ENCODE results near the gene DPYSL3.

DPYSL3 gene

GRCh38 chr5:147446523-147446922 is 63.3 kb downstream of the DPYSL3 start:
- DNase-seq (ENCODE audit: low read depth in 1 of 2, low spot score in 1 of 2) = no peak
- H3K4me3 ChIP-seq (replicated peaks; ENCODE audit: insufficient read depth, low read length) = no peak overlapping the region
- H3K27me3 ChIP-seq (ENCODE audit: insufficient read depth, poor library complexity, severe bottlenecking) = peaks cover 2% of the 10 kb centered on the region
- H3K27ac ChIP-seq (replicated peaks) = no peak overlapping the region
- TF ChIP-seq GABPA (IDR thresholded peaks at IDR 0.05; ENCODE audit: low read depth) (no peak), SPI1 (IDR thresholded peaks at IDR 0.05; ENCODE audit: borderline replicate concordance, low read depth) (no peak), POLR2AphosphoS5 (IDR thresholded peaks at IDR 0.05; ENCODE audit: low read depth) (no peak), REST (IDR thresholded peaks at IDR 0.05; ENCODE audit: insufficient replicate concordance, low read depth) (no peak), CTCF (IDR thresholded peaks at IDR 0.05; ENCODE audit: insufficient read depth, low read length) (no peak)

- no peak overlapping the region for H3K27ac ChIP-seq (replicated peaks)
These were observed 64.0 kb downstream of the DPYSL3 start for GRCh38 chr5:147445917-147446316.

GRCh38 chr5:147445090-147445489 is 64.8 kb downstream of the DPYSL3 start:
- Histone ChIP-seq H3K27me3 (ENCODE audit: insufficient read depth, poor library complexity, severe bottlenecking) (no peaks in the 10 kb centered on the region), H3K4me3 (replicated peaks; ENCODE audit: insufficient read depth, low read length) (no peak overlapping the region), H3K27ac (replicated peaks) (no peak overlapping the region)
- no peak for DNase-seq (ENCODE audit: low read depth in 1 of 2, low spot score in 1 of 2)
- TF ChIP-seq POLR2AphosphoS5 (IDR thresholded peaks at IDR 0.05; ENCODE audit: low read depth) (no peak), REST (IDR thresholded peaks at IDR 0.05; ENCODE audit: insufficient replicate concordance, low read depth) (no peak), GABPA (IDR thresholded peaks at IDR 0.05; ENCODE audit: low read depth) (no peak), SPI1 (IDR thresholded peaks at IDR 0.05; ENCODE audit: borderline replicate concordance, low read depth) (no peak), CTCF (IDR thresholded peaks at IDR 0.05; ENCODE audit: insufficient read depth, low read length) (no peak)

More at GRCh38 chr5:147445917-147446316, 64.0 kb downstream of the DPYSL3 start:
- no peak for DNase-seq (ENCODE audit: low read depth in 1 of 2, low spot score in 1 of 2)
- TF ChIP-seq POLR2AphosphoS5 (IDR thresholded peaks at IDR 0.05; ENCODE audit: low read depth) = no peak
- H3K27me3 ChIP-seq (ENCODE audit: insufficient read depth, poor library complexity, severe bottlenecking) = no peaks in the 10 kb centered on the region
- no peak overlapping the region for H3K4me3 ChIP-seq (replicated peaks; ENCODE audit: insufficient read depth, low read length)

- DNase-seq (ENCODE audit: low read depth in 1 of 2, low spot score in 1 of 2) = no peak
- no peak overlapping the region for H3K27ac ChIP-seq (replicated peaks)
- TF ChIP-seq SPI1 (IDR thresholded peaks at IDR 0.05; ENCODE audit: borderline replicate concordance, low read depth) = no peak
- TF ChIP-seq REST (IDR thresholded peaks at IDR 0.05; ENCODE audit: insufficient replicate concordance, low read depth) = no peak
- TF ChIP-seq POLR2AphosphoS5 (IDR thresholded peaks at IDR 0.05; ENCODE audit: low read depth) = no peak
- no peak for TF ChIP-seq GABPA (IDR thresholded peaks at IDR 0.05; ENCODE audit: low read depth)
- no peak for TF ChIP-seq CTCF (IDR thresholded peaks at IDR 0.05; ENCODE audit: insufficient read depth, low read length)
These were observed 67.6 kb downstream of the DPYSL3 start for GRCh38 chr5:147442224-147442623.

More at GRCh38 chr5:147442224-147442623, 67.6 kb downstream of the DPYSL3 start:
- H3K27me3 ChIP-seq (ENCODE audit: insufficient read depth, poor library complexity, severe bottlenecking) = no peaks in the 10 kb centered on the region
- no peak overlapping the region for H3K4me3 ChIP-seq (replicated peaks; ENCODE audit: insufficient read depth, low read length)
